Activated naive CD4-positive, alpha-beta T cell treated with anti-CD3 and anti-CD28 coated beads, Interleukin-2, amount 50 U/mL, for 16 hours (primary cell): ENCODE measurements around the gene HOXB9.
A peak's percentile ranks its signal among the peaks of the same experiment; 100 is the strongest.

Experiments used
- DNase-seq: peaks from one replicate; pipeline ENCODE4 v3.0.0-alpha.2; 2020

HOXB9 gene

DNA sequence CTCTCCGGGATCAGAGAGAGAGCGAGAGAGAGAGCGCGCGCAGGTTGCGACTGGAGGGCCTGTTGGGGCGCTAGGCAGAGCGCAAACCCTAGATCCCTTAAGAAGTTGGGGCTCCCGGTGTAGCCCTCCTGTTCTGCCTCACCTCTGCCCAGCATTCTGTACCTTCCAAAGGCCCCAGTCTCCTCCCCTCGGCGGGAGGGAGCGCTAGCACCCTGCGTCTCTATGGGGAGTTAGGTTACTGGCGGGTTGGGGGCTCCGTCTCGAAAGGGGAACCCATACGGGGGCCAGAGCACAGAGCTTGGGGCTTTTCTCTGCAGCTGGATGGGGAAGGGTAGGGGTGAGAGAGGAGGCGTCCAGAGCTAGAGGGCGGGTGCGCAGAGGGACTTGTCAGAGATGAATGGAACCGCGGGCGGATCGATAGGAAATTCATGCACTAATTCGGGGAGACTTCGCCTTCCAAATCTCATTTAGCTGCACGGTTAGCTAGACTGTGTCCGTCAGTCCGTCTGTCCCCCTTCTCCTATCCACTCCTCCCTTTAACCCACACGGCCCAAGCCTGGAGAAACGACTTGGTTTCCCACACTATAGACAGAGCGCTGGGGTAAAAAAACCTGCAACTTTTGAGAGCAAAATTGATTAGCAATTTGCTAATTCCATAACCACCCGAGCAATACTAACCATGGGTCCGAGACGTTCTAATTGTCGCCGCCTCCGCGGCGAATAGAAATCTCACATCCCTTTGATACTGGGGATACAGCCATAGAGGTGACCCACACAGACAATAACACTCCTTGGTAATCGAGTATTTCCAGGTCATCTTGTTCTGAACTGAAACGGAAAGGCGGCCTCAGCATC, 47.3 kb downstream of the HOXB9 start:
- DNase-seq = no peak

DNA sequence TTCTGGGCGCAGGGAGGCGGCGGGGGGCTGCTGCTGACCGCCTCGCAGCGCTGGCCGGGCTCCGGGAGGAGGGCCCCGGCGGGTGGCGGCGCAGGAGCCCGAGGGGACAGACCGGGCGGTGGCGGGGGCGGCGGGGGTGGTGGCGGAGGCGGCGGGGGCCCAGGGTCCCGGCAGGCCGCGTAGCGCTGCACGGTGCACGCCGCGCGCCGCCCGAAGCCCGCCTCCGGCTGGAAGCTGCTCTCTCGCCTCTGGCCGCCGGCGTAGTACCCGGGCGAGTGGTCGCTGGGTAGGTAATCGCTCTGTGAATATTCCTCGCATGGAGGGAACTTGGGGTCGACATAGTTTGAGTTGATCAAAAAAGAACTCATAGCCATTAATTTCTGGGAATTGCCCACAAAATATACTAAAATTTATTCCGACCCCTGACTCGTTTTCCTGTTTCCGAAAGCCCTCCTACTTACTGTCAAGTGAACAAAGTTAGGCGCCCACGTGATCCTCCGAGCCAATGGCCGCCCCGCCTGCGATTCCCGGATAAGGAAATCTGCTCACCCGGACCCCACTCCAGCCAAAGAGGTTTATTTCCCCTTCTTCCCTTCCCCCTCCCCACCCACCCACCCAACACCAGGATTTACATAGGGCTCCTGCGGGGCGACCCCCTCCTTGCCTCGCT, 48.1 kb downstream of the HOXB9 start, which contains the start of gene HOXB4:
HOXB4 (minus strand) TSS at position 405 of the 670 bp plus-strand sequence; CDS start at position 374, 31 bp downstream.
- DNase-seq = peak; percentile 65

DNA sequence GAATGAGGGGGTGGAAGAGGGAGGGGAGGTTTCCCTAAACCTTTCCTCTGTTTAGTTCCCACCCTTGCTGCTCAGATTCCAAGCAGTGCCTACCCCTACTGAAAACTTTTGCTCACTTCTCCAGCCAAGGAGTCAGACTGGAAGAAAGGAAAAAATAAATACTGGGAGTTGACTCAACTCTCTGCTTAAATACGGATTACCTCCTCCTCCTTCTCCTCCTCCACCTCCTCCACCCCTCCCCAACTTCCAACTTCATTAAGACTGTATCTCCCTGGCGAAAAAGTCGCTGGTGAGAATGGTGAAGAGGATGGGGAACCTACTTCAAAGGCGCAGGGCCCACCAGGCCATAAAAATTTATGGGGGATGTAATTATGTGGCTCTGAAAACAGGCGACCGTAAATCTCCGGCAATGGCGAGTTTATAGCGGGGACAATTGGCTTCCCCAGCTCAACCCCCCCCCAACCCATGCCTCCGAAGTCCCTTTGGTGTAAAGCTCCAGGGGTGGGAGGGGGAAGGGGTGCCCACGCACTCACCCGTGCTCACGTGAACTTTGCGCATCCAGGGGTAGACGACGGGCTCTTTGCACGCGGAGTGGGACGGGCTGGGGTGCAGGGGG, 48.7 kb downstream of the HOXB9 start:
- no peak for DNase-seq

DNA sequence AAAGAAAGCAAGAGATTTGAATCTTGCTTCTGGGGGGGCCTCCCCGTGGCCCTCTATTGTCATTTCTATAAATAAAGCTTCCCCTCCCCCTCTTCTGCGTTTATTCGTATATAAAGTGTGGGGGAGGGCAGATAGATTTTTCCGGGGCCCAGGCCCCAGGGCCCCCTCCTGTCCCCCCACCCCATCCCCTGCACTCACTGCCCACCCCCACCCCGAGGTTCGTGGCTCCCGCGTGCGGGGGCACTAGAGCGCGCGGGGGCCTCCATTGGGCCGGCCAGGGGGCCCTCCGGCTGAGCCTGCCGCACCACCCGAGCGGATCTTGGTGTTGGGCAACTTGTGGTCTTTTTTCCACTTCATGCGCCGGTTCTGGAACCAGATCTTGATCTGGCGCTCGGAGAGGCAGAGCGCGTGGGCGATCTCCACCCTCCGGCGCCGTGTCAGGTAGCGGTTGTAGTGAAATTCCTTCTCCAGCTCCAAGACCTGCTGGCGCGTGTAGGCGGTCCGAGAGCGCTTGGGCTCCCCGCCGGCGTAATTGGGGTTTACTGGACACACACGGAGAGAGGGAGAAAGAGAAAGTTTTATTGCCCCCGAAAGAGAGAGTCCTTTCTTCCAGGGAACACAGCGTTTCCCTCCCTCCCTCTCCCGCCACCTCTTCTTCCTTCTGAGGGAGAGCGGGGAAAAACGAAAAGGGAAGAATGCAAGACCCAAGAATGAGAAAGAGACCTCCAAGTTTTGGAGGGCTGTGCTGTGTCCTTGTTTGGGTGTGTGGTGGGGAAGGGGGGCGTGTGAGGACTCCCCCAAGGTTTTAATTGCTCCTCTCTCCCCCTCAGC, 49.5 kb downstream of the HOXB9 start:
- no peak for DNase-seq

DNA sequence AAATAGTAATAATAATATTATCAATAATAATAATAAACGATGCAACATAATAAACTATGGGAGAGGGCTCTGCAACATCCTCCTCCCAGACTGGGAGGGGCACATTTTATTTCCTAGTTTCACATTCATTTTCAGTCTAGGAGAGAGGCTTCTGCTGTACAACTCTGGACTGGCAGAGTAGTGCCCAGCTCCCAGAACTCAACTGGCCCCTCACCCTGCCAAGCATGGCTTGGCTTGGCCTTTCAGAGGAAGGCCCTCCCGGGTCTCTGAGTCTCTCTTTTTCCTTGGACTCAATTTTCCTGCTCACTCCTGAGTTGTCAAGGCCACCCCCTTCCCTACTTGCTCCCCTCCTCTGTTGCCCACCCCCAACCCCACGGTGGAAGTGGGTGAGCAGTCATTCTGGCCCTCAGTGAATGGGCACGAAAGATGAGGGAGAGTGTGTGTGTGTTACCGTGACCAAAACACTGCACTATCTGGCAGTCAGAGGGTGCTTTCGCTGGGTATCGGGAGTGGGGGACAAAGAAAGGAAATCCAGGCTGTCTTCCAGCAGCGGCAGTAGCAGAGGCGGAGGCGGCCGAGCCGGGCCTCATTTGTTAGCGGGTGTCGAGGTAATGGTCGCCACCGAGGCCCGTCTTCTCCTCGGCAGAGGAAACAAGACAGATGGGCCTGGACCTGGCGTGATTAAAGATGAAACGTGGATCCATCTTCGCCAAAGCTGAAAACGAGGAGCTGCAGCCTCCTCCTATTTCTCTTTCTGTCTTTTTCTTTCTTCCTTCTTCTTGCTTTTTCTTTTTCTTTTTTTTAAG, 50.3 kb downstream of the HOXB9 start:
- no peak for DNase-seq

DNA sequence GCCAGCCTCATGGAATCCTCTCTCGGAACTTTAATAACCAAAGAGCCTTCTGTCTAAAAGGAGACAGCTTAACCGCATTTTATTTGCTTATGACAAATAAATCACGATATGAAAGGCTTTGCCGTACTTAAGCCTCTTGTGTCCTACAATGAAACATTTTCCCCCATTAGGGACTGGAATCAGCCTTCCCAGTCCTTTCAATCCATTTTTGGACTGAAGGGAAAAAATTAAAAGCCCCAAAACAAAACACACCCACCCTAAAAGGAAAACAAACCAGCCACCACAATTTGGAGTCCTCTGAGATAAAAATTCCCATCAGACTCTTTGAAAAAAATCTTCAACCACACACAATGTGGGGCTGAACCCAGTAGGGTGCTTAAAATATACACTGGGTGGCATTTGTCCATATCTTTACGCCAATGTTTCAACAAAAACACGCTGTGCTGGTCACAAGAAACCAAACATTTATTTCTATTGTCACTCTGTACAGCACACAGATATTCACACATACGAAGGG, 51.0 kb downstream of the HOXB9 start:
- DNase-seq = no peak

DNA sequence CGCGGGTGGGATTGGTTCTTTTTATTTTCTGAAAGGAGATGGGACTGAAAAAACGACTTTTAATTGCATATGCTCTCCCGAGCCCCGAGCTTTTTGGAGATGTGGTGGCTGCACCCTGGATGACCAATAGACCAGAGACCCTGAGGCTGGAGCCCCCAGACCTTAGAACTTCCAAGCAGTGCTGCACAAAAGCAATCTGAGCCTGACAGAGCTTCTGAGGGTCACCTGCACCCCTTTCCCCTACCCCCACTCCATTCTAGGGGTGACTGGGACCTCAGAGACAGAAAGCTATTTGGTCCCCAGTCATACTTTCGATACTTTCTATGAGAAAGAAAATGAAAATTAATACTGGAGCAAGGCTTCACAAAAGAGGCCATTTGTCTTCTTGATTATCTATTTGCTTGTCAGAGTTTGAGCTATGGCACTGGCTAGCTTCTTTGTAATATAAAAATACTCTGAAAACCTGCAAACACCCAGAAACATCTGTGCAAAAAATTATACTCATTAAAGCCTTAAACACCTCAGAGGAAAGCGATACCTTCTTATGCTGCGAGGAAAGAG, 51.6 kb downstream of the HOXB9 start:
- no peak for DNase-seq

DNA sequence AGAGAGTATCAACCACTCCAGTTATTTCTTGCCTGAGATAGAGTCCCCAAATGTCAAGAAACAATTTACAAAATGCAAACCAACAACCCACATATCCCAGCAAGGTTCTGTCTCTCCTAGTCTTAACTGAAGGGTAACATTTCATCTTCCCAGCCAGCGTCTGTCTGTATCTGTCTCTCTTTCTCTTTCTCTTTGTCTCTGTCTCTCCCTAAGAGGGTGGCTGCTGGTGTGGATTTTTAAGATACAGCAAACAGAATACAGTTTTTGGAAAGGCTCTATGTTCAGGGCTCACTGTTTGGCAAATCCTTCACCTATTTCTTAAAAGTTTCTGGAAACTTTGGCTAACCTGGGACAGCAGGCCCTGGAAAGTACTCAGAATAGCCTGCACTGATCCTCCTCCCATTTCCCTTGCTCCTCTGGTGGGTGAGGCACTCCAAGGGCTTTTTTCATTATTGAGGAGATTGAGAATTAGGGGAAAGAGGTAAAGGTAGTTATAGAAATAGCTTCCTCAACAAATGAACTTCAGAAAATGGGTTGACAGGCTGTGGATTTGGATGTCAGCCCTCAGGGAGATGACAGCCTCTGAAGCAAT, 54.2 kb downstream of the HOXB9 start:
- no peak for DNase-seq
